ENCODE results near the gene EPHA1.

- TF ChIP-seq CTCF (IDR thresholded peaks at IDR 0.05) (no peak), POLR2A (IDR thresholded peaks at IDR 0.05) (no peak)
These were observed 16.9 kb downstream of the EPHA1 start for GRCh38 chr7:143391462-143392404.

All from adrenal gland (tissue), 5 donors.